ENCODE measurements around the gene SHLD1. TPM values are rescaled to one million over a fixed set of nuclear protein-coding genes. Genes with fewer than 3 reads are reported as not detected.

SHLD1 gene
- total RNA-seq, 1 donor from 2014 or later, result 3.1 TPM

GRCh38 chr20:5781798-5782750, 31.9 kb downstream of the SHLD1 start:
- no peak for DNase-seq (ENCODE audit: low spot score)
- no peaks in the 10 kb centered on the region for H3K27me3 Mint-ChIP-seq (ENCODE audit: low read depth)
- H3K4me1 Mint-ChIP-seq (ENCODE audit: low read depth), result peaks cover 6% of the 10 kb centered on the region
- TF ChIP-seq CTCF (IDR thresholded peaks at IDR 0.05), result no peak
- H3K9me3 Mint-ChIP-seq (ENCODE audit: low read depth), result no peaks in the 10 kb centered on the region
- no peak overlapping the region for H3K27ac Mint-ChIP-seq (ENCODE audit: unreplicated experiment)
- no peak overlapping the region for H3K4me3 Mint-ChIP-seq (ENCODE audit: unreplicated experiment)
- no peaks in the 10 kb centered on the region for H3K36me3 Mint-ChIP-seq (ENCODE audit: low read depth)

GRCh38 chr20:5784735-5785134, 34.5 kb downstream of the SHLD1 start:
- DNase-seq (ENCODE audit: low spot score), result no peak
- no peak for TF ChIP-seq CTCF (IDR thresholded peaks at IDR 0.05)
- H3K27me3 Mint-ChIP-seq (ENCODE audit: low read depth), result no peaks in the 10 kb centered on the region
- no peak overlapping the region for H3K4me3 Mint-ChIP-seq (ENCODE audit: unreplicated experiment)
- H3K4me1 Mint-ChIP-seq (ENCODE audit: low read depth), result peaks cover 21% of the 10 kb centered on the region
- H3K27ac Mint-ChIP-seq (ENCODE audit: unreplicated experiment), result no peak overlapping the region
- no peaks in the 10 kb centered on the region for H3K36me3 Mint-ChIP-seq (ENCODE audit: low read depth)
- H3K9me3 Mint-ChIP-seq (ENCODE audit: low read depth), result no peaks in the 10 kb centered on the region

GRCh38 chr20:5785146-5785545, 34.9 kb downstream of the SHLD1 start:
- H3K36me3 Mint-ChIP-seq (ENCODE audit: low read depth), result no peaks in the 10 kb centered on the region
- peaks cover 21% of the 10 kb centered on the region for H3K4me1 Mint-ChIP-seq (ENCODE audit: low read depth)
- H3K27ac Mint-ChIP-seq (ENCODE audit: unreplicated experiment), result no peak overlapping the region

GRCh38 chr20:5786930-5787795, 37.0 kb downstream of the SHLD1 start:
- DNase-seq (ENCODE audit: low spot score), result no peak
- peak overlapping the region; percentile 74 for H3K27ac Mint-ChIP-seq (ENCODE audit: unreplicated experiment)
- H3K9me3 Mint-ChIP-seq (ENCODE audit: low read depth), result no peaks in the 10 kb centered on the region
- no peak for TF ChIP-seq CTCF (IDR thresholded peaks at IDR 0.05)
- H3K36me3 Mint-ChIP-seq (ENCODE audit: low read depth), result no peaks in the 10 kb centered on the region
- H3K4me3 Mint-ChIP-seq (ENCODE audit: unreplicated experiment), result no peak overlapping the region
- H3K4me1 Mint-ChIP-seq (ENCODE audit: low read depth), result peaks cover 21% of the 10 kb centered on the region
- no peaks in the 10 kb centered on the region for H3K27me3 Mint-ChIP-seq (ENCODE audit: low read depth)

More at GRCh38 chr20:5785146-5785545, 34.9 kb downstream of the SHLD1 start:
- no peak for DNase-seq (ENCODE audit: low spot score)
- H3K9me3 Mint-ChIP-seq (ENCODE audit: low read depth), result no peaks in the 10 kb centered on the region
- no peak overlapping the region for H3K4me3 Mint-ChIP-seq (ENCODE audit: unreplicated experiment)
- no peak for TF ChIP-seq CTCF (IDR thresholded peaks at IDR 0.05)
- H3K27me3 Mint-ChIP-seq (ENCODE audit: low read depth), result no peaks in the 10 kb centered on the region

GRCh38 chr20:5787796-5788165, 37.6 kb downstream of the SHLD1 start:
- Mint-ChIP-seq H3K9me3 (ENCODE audit: low read depth) (no peaks in the 10 kb centered on the region), H3K4me3 (ENCODE audit: unreplicated experiment) (no peak overlapping the region), H3K27me3 (ENCODE audit: low read depth) (no peaks in the 10 kb centered on the region), H3K27ac (ENCODE audit: unreplicated experiment) (peak overlapping the region; percentile 74), H3K36me3 (ENCODE audit: low read depth) (no peaks in the 10 kb centered on the region), H3K4me1 (ENCODE audit: low read depth) (peaks cover 21% of the 10 kb centered on the region)
- DNase-seq (ENCODE audit: low spot score), result no peak
- no peak for TF ChIP-seq CTCF (IDR thresholded peaks at IDR 0.05)
